Ovary (tissue), 3 donors: Measurements from ENCODE around the gene PKP3.

Source experiments
- CTCF ChIP-seq, 3 donors: fragments of 450-650 bp in 2 of 3; fragments of 200-600 bp in 1 of 3; IDR thresholded peaks; one replicate each; pipeline versions ENCODE4 v1.5.1 to v1.8.0; 2016 to 2022; ENCODE audit warnings: antibody characterized with exemption in 3 of 3, mild to moderate bottlenecking in 1 of 3
- EP300 ChIP-seq: sonication (generic); formaldehyde crosslinking; IDR thresholded peaks from one replicate; pipeline ENCODE4 v1.6.1; 2017; ENCODE audit warnings: antibody characterized with exemption
- POLR2A ChIP-seq: fragments of 450-650 bp; IDR thresholded peaks from one replicate; pipeline ENCODE4 v1.6.1; 2017; ENCODE audit warnings: antibody characterized with exemption, mild to moderate bottlenecking, moderate library complexity
- donor health status: DM: no; HTN: no; CAD: no.

GRCh38 chr11:371051-371450, 23.0 kb upstream of the PKP3 start:
- no peak for TF ChIP-seq EP300
- no peak for TF ChIP-seq POLR2A
- TF ChIP-seq CTCF (IDR thresholded peaks at IDR 0.05), result no peak
